CD4-positive, alpha-beta T cell treated with Interleukin-6 at 100 ng/mL for 8 hours (primary cell): ENCODE data around the gene ADGRL3.
"Not testable (repeated sequence)": the region's sequence is repeated elsewhere in the genome, so short reads cannot be mapped to it uniquely, and the experiment has no call there.

Experiments
- DNase-seq: peaks from one replicate; pipeline ENCODE4 v3.0.0-alpha.2; 2020; ENCODE audit warnings: mixed read lengths, low spot score

Gene ADGRL3

DNA sequence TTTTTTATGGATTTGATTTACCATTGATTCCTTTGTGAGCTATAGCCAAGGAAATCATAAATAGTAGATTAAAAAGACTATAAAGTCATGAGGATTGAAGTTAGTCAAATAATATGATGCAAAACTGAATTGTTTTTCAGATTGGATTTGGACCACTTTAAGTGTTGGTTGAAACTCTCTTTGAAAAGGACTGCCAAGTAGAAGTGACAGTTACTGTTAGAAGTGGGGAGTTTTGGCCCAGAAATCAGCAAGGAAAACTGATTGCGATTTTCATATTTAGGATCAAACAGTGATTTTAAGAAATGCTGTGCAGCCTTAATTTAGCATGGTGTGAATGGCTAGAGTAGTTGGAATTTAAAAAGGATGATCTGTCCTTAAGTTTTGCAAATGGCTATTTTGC, 4.9 kb downstream of the ADGRL3 start:
- no peak for DNase-seq

DNA sequence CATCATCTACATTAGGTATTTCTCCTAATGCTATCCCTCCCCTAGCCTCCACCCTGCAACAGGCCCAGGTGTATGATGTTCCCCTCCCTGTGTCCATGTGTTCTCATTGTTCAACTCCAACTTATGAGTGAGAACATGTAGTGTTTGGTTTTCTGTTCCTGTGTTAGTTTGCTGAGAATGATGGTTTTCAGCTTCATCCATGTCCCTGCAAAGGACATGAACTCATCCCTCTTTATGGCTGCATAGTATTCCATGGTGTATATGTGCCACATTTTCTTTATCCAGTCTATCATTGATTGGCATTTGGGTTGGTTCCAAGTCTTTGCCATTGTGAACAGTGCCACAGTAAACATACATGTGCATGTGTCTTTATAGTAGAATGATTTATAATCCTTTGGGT, 7.0 kb downstream of the ADGRL3 start:
- DNase-seq, result not testable (repeated sequence)

DNA sequence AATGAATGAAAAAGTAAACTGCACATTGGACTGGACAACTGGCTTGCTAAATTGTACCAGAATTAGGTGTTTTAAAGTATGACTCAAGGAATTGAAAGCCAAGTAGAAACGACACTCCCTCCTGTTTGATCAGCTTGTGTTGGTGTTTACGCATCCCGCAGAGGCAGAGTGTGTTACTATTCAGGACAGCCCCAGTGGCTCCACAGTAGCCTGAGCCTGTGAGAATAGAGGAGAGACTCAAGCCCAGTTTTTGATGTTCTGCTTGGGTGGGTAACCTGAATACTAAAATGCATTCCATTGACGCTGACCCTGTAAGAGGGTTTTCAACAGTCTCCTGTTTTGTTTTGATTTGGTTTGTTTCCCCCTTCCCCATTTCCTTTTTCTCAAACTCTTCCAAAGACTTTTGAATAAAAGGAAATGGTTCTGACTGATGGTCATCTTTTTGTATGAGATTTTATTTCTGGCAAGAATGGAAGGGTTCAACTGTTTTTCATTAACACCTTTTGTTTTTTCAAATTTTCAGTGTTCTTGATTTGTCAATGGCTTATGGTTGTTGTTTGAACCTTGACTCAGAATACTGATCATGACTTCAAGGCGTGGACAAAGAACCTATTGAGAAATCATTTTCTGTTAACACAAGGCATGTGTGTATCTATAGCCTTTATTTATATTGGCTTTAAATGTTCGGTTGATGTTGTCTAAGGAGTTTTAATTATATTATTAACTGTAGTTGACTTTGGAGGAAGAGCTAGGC, 10.2 kb downstream of the ADGRL3 start:
- no peak for DNase-seq

DNA sequence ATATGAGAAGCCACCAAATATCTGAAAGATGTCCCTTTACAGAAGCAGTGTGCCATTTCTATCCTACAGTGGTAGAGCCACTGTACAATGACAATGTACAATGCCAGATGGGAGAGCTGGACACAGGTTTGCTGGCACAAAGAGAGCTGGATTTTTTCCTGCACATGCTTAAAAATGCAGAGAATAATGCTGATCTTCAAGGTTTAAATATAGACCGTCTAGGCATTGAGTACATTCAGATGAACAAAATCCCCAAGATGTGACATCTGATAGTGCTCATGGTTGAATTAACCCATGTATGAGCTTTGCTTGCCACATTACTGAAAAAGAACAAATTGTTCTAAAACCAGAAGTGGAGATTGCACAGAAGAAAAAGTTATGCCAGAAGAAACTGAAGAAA, 11.7 kb downstream of the ADGRL3 start:
- no peak for DNase-seq

DNA sequence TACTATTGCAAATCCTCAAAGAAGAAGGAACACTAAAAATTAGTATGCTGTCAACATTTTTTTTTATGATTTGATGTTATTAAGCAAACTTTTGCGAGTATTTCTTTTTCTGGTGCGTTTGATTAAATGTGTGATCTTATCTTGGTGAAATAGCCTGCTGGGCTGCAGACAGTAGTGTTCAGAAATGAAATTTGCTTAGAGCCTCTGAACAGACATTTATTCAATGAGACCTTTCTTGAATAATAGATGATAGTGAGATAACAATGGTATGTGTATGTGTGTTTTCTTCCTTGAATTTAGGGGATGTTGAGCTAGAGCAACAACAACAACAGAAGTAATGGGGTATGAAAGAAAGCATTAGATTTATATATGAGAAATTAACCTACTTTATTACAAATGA, 12.7 kb downstream of the ADGRL3 start:
- DNase-seq, result no peak

DNA sequence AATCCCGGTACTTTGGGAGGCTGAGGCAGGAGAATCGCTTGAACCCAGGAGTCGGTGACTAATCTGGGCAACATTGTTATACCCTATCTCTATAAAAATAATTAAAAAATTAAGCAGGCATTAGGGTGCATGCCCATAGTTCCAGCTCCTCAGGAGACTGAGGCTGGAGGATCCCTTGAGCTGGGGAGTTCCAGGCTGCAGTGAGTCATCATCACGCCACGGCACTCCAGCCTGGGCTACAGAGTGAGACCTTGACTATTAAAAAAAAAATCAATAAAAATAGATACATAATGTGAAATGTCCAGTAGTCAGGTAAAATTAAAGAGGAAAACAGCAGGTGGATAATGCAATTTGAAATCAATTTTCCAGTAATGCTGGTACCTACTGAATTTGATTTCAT, 14.6 kb downstream of the ADGRL3 start:
- DNase-seq, result no peak

DNA sequence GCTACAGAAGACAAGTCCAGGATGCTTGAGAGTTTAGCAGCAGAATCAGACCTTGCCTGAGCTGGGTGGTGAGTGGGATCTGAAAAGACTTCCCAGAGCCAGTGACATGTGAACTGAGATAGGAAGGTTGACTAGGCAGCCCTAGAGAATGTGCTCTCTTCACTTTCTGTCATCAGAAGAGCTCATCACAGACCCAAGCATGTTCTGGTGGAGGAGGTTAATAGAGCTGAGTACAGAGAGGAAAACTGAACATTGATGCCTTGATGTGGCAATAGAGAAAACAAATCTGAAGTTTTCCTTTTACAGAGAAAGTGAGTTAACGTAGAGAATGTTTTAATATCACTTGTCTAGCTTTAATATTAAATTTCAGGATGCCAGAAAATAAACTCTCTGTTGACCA, 17.1 kb downstream of the ADGRL3 start:
- DNase-seq, result no peak

DNA sequence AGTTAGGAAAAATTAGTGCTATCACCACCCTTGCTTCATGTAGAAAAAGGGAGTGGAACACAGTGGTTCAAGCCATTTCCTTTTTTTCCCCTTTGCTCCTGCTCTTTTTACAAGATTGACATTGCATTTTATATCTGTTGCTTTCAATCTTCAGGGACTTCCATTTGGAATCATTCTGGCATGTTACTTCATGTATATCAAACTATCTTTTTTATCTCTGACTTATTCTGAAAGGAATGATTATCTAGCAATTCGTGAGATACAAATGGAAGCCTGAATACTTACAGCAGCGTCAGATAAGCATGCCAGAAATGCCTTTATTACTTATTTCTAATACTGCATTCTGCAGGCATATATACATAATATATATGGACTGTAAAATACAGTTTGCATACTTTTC, 20.4 kb downstream of the ADGRL3 start:
- DNase-seq, result no peak

DNA sequence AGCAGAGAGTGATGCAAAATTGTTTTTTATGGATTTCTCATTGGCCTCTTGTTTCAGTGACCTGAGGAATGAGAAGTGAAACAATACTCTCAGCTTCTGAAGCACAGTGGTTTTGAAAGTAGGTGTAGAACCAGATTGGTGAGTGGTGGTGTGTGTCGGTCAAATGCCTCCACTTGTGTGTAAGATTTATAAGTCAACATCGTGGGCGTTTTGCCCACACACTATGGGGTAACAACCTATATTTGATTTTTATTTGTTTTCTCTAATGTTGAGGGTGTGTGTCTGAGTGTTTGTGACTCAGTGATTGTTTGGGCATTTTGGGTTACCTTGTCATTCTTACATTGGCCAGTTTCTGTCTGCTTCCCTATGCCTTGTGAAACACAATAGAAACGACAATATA, 23.3 kb downstream of the ADGRL3 start:
- DNase-seq, result no peak

DNA sequence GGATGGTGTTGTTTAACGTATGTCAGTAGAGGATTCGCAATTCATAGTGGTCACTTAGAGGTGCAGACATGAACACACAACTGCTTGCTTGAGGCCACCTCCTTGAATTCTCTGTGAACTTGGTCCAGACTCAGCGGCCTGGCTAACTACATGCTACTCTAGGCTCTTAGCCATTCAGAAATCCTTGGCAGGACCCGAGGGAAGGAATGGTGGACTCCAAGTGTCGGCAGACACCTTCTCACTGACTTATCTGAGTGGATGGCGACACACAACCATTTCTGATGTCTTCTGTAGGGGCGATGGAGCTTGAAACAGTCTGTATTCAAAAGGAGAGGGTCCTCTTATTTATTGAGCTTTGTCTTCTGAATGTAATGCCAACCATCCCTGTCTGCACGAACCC, 24.4 kb downstream of the ADGRL3 start:
- no peak for DNase-seq

DNA sequence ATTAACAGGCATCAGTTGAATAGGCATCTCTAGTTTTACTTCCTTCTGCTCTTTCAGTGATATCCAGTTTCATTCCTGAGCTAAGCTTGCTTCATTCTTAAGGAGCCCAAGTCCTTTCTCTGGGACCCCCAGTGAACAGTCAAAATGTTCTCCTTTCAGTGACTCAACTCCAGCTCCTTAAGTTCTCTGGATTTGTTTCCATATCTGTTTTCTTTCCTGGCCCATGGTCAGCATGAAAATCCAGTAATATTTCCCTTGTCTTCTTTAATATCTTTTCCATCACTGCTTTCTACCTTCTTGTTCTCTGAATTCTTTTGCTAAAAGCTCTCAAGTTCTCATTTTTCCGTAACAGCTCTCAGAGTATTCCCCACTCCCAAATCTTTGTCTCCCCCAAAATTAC, 25.5 kb downstream of the ADGRL3 start:
- no peak for DNase-seq

DNA sequence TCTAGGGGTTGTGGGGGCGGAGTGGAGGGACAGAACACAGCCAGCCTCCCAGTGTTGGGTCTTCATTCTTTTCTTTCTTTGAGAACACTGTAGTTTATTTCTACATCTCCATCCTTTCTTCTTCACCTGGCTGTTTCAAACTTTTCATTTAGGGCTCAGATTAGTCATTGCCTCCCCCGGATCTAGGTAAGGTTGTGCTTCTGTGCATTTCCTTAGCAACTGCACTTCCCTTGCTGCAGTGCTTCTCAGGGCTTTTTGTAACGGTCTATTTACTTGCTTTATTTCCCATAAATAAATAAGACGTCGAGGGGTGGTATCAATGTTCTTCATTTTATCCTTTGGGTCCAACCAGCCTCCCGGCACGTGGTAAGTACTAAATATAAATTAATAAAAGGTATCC, 31.3 kb downstream of the ADGRL3 start:
- DNase-seq, result no peak

DNA sequence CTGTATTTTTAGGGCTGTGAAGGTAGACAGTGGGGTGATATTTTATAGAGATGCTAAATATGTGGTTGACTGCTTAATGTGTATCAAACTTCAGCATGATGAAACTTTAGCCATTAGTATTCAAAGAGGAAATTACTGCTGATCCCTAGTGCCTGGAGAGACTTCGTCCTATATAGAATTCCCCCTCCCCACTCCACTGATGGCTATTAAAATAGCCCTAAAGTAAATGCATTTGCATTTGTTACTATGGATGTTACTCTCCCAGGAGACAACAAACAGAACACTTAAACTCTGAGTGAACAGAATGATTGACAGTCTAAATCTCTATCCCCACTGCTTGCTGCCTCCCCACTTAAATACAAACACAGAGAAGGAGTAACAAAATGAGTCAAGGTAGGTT, 39.1 kb downstream of the ADGRL3 start:
- DNase-seq, result no peak

DNA sequence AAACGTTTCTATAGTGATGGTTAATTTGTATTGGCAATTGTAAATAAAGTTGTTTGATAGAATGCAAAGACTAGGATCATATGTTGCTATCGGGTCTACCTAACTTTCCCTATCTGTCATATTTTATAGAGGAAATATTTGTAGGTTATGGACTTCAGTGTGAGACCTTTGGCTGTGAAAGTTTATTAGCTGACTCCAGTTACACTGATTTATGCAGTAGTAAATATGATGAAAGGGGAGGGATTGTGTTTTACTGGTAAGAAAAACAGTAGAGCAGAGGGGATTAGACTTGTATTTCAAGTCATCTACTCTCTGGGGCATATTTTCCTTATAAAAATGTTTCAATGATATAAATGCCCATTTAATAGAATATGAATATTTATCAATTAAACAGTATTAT, 43.8 kb downstream of the ADGRL3 start:
- DNase-seq, result no peak

DNA sequence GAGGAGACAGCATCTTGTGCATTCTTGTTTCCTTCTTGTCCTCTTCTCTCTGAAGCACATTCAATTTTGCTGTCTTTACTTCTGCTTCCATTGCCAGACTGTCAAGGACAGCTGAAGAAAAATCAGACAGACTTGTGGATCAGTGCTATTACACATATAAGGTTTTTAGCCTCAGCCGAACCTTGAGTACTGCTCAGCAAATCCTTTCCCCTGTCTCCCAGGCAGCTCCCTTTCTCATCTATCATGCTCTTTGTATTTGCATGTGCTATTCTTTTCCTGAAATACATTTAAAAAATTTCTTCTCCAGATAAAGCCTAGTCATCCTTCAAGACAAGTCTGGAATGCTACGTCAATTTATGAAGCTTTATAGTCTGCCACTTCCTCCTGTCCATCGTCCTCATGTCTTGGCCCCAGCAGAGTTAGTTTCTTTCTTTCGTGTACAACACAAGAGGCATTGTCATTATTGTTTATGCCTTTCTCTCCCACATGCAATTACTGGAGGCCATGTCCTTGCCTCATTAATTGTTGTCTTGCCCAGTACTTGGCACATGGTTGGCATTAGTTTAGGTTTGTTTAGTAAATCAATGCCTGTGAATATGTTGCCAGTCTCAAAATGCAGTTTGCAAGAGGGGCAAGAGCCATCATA, 45.1 kb downstream of the ADGRL3 start:
- no peak for DNase-seq

DNA sequence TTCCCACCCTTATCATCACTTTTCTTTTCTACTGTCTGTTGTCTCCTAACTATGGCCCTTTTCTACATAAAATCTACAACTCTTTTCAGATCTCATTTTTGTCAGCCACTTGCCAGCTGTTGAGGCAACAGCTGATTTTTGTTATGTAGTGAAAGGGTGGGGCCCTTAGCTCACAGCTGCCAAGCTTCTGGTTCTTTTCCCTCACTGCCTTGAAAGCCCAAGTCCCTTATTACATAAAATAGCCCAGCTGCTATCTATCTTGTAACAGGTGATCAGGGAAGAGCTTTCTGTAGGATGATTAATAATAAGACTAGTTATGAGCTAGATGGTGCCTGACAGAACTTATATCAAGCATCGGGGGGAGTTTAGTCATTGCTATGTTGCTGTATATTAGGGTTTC, 45.9 kb downstream of the ADGRL3 start:
- DNase-seq, result no peak

DNA sequence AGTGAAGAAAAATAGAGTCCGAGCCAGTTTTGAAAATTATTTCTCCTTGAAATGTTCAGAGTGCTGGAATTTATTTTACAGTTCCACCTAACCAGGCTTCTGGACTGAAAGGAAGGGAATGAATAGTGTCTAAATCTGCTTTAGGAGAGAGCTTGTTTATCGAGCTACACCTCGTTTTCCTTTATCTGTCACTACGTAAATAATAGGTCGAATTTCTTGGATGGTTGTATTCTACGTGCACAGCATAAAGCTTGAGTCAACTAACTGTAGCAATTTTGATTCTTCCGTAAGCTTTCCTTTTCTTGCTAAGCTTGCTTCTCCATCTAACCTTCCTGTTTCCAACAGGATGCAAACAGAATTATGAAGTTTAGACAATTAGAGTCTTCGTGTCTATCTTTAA, 48.6 kb downstream of the ADGRL3 start:
- no peak for DNase-seq

DNA sequence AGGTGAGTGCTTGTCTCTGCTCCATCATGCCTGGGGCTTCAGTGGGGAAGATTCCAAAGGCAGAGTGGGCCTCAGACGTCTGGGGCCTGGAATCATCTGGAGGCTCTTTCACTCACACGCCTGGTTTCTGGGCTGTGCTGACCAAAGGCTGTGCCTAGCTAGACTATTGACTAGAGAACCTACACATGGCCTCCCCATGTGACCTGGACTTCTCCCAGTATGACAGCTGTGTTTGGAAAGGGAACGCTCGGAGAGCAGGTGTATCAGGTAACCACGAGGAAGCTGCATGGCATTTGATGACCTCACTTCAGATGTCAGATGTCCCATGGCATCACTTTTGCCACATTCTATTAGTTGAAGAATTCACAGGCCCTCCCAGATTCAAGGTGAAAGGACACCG, 51.0 kb downstream of the ADGRL3 start:
- DNase-seq, result no peak

DNA sequence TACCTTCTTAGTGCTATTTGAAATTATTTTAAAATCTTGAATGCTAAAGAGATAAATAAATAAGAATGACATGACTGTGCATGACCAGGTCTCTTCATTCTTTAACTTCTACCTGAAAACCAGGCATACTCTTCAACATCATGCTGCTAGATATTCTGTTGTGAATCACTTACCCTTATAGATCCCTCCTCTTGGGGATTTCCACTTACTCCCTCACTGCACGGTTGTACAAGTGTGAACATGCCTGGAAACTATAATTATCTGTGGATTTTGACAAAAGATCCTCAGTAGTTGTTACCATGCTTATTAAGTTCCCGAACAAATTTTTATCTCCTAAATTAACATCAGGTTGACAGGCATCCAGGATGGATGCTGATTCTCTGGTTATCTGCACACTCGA, 54.3 kb downstream of the ADGRL3 start:
- no peak for DNase-seq

DNA sequence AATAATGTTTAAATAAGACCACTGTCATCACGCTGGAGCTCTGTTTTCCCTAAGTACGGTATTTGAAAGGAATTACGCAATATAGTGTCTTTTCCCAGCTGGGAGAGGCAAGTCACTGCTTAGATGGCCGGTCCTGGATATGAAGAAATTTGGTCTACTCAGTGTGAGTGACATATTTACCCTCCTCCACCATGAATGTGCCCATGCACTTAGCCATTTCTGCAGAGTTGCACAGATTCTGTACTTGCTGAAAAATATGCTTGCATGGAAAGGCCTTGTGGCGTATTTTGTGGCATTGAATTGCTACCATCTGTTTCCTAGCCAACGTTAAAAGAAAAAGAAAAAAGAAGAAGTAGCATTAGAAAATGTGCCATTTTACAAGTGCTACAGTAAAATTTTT, 73.1 kb downstream of the ADGRL3 start:
- no peak for DNase-seq

DNA sequence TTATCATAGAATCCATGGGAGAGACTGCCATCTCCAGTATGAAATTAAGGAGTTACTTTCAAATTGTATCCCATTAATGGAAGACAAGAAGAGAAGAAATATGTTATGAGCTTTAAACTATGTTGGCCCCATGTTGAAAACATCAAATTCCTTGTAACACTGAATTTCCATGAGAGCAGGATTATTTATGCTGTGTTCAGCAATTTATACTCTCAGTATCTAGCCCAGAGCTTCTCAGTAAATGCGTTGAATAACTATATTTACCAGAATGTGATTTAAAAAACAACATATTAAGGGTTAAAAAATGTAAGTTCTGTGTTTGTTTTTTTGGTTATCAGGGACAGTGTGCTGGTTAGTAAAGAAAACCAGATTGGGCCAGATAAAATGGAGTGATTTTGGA, 74.2 kb downstream of the ADGRL3 start:
- no peak for DNase-seq

DNA sequence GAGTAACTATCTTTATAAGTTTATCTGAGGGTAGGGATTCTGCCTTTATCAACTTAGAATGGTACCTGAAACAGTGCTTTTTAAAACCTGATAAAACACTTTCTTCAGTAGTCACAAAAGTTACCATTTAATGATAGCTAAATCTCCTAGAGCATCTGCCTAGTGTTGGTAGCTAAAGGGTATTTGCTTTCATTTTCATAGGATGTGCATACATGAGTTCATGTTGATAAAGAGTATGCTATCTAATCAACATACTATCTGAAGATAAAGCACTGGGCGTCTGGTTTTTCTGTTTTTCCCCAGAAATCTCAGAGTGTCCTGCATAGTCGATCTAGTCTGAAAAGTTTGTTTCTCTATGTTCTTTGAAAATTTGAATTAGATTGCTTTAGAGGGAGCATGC, 75.1 kb downstream of the ADGRL3 start:
- no peak for DNase-seq

DNA sequence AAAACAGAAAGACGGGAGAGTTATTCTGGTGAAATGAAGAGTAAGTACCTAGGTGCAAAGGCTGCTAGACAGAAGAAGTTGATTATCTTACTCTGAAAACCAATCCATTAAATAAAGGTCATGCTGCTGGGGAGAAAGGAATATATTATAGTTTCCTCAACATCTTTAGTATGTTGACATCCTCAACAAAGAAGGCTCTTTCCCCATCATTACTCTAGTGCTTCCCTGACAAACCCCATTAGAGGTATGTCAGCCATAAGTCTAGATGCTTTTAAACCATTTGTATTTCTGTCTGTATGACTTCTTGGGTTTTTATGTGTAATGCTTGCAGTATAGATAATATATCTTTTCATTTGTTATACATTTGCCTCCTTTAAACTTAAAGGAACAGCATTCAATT, 75.9 kb downstream of the ADGRL3 start:
- DNase-seq, result no peak
